HG02970 (cell line): Measurements from ENCODE around the gene RNF121.
A peak's percentile ranks its signal among the peaks of the same experiment; 100 is the strongest.

ENCODE experiments used
- ATAC-seq: cut with Tn5 transposase; IDR thresholded peaks from one replicate; pipeline ENCODE4 v1.9.1; 2021; ENCODE audit warnings: mild to moderate bottlenecking, moderate library complexity, moderate number of reproducible peaks; ENCODE audit not compliant: unreplicated experiment, low FRiP score

RNF121 gene

GRCh38 chr11:71933141-71933933 lies 4.5 kb downstream of the RNF121 start:
- ATAC-seq = no peak

GRCh38 chr11:71934213-71934612 lies 5.4 kb downstream of the RNF121 start:
- no peak for ATAC-seq

- ATAC-seq = no peak
Observed at GRCh38 chr11:71935338-71935925, 6.6 kb downstream of the RNF121 start.

- ATAC-seq = no peak
Observed at GRCh38 chr11:71936825-71937224, 8.0 kb downstream of the RNF121 start.

- ATAC-seq = no peak
Observed at GRCh38 chr11:71937826-71938225, 9.0 kb downstream of the RNF121 start.

GRCh38 chr11:71940561-71941219 lies 11.8 kb downstream of the RNF121 start:
- ATAC-seq = no peak

- no peak for ATAC-seq
Observed at GRCh38 chr11:71946144-71946571, 17.3 kb downstream of the RNF121 start.

- no peak for ATAC-seq
Observed at GRCh38 chr11:71947498-71947897, 18.7 kb downstream of the RNF121 start.

- ATAC-seq = no peak
Observed at GRCh38 chr11:71948314-71949027, 19.6 kb downstream of the RNF121 start.

- no peak for ATAC-seq
Observed at GRCh38 chr11:71949034-71949433, 20.2 kb downstream of the RNF121 start.

- ATAC-seq = no peak
Observed at GRCh38 chr11:71951741-71952310, 23.0 kb downstream of the RNF121 start.

- no peak for ATAC-seq
Observed at GRCh38 chr11:71955898-71956456, 27.1 kb downstream of the RNF121 start.

GRCh38 chr11:71962428-71963038 lies 33.7 kb downstream of the RNF121 start:
- ATAC-seq = peak; percentile 67

- ATAC-seq = no peak
Observed at GRCh38 chr11:71963468-71963867, 34.6 kb downstream of the RNF121 start.

GRCh38 chr11:71964641-71965040 lies 35.8 kb downstream of the RNF121 start:
- no peak for ATAC-seq

GRCh38 chr11:71971680-71972079 lies 42.8 kb downstream of the RNF121 start:
- ATAC-seq = no peak

- no peak for ATAC-seq
Observed at GRCh38 chr11:71976551-71976950, 47.7 kb downstream of the RNF121 start.

GRCh38 chr11:71977090-71977489 lies 48.2 kb downstream of the RNF121 start:
- ATAC-seq = no peak

- ATAC-seq = no peak
Observed at GRCh38 chr11:71977743-71978418, 49.0 kb downstream of the RNF121 start.
